Measurements from ENCODE around the gene CELF1. TPM values are rescaled to one million over a fixed set of nuclear protein-coding genes. Genes with fewer than 3 reads are reported as not detected.

CELF1 gene
- total RNA-seq, 4 donors from 2014 or later: 90.3 to 210 (median 101) TPM

- no peak for DNase-seq (ENCODE audit: low spot score in 2 of 2)
- peaks cover 51% of the 10 kb centered on the region for H3K4me1 ChIP-seq
- H3K27me3 ChIP-seq: no peaks in the 10 kb centered on the region
- 57% methylated on average over 10 of the region's 10 CpGs for WGBS
- no peak overlapping the region for H3K27ac ChIP-seq
- no peak for TF ChIP-seq POLR2A (IDR thresholded peaks at IDR 0.05)
- no peak for TF ChIP-seq CTCF (IDR thresholded peaks at IDR 0.05)
- no peak for TF ChIP-seq EP300 (IDR thresholded peaks at IDR 0.05)
- TF ChIP-seq POLR2AphosphoS5 (IDR thresholded peaks at IDR 0.05): no peak
- no peaks in the 10 kb centered on the region for H3K36me3 ChIP-seq
- no peaks in the 10 kb centered on the region for H3K9me3 ChIP-seq
- no peak overlapping the region for H3K4me3 ChIP-seq
Measured at GRCh38 chr11:47538741-47539565, 14.0 kb downstream of the CELF1 start.

GRCh38 chr11:47536915-47537314 is 16.0 kb downstream of the CELF1 start:
- TF ChIP-seq EP300 (IDR thresholded peaks at IDR 0.05) (no peak), POLR2AphosphoS5 (IDR thresholded peaks at IDR 0.05) (no peak), POLR2A (IDR thresholded peaks at IDR 0.05) (no peak), CTCF (IDR thresholded peaks at IDR 0.05) (no peak)
- DNase-seq (ENCODE audit: low spot score in 2 of 2): no peak
- no peak overlapping the region for H3K27ac ChIP-seq
- H3K4me3 ChIP-seq: no peak overlapping the region
- H3K36me3 ChIP-seq: no peaks in the 10 kb centered on the region
- peaks cover 65% of the 10 kb centered on the region for H3K4me1 ChIP-seq
- H3K9me3 ChIP-seq: no peaks in the 10 kb centered on the region
- WGBS: 55% methylated on average over 3 of the region's 3 CpGs
- no peaks in the 10 kb centered on the region for H3K27me3 ChIP-seq

GRCh38 chr11:47534704-47535251 is 18.2 kb downstream of the CELF1 start:
- 80% methylated on average over 4 of the region's 4 CpGs for WGBS
- no peak for DNase-seq (ENCODE audit: low spot score in 2 of 2)
- Histone ChIP-seq H3K27ac (no peak overlapping the region), H3K4me1 (peaks cover 54% of the 10 kb centered on the region), H3K36me3 (no peaks in the 10 kb centered on the region), H3K4me3 (no peak overlapping the region), H3K27me3 (no peaks in the 10 kb centered on the region), H3K9me3 (no peaks in the 10 kb centered on the region)
- TF ChIP-seq POLR2A (IDR thresholded peaks at IDR 0.05) (no peak), CTCF (IDR thresholded peaks at IDR 0.05) (no peak), POLR2AphosphoS5 (IDR thresholded peaks at IDR 0.05) (no peak), EP300 (IDR thresholded peaks at IDR 0.05) (no peak)

GRCh38 chr11:47533690-47534151 is 19.2 kb downstream of the CELF1 start:
- no peak for DNase-seq (ENCODE audit: low spot score in 2 of 2)
- Histone ChIP-seq H3K4me3 (no peak overlapping the region), H3K4me1 (peaks cover 44% of the 10 kb centered on the region), H3K27ac (no peak overlapping the region), H3K36me3 (peaks cover 6% of the 10 kb centered on the region), H3K9me3 (no peaks in the 10 kb centered on the region), H3K27me3 (no peaks in the 10 kb centered on the region)
- WGBS: 96% methylated on average over 2 of the region's 2 CpGs
- TF ChIP-seq POLR2A (IDR thresholded peaks at IDR 0.05) (no peak), EP300 (IDR thresholded peaks at IDR 0.05) (no peak), POLR2AphosphoS5 (IDR thresholded peaks at IDR 0.05) (no peak), CTCF (IDR thresholded peaks at IDR 0.05) (no peak)

GRCh38 chr11:47532597-47533213 is 20.2 kb downstream of the CELF1 start:
- Histone ChIP-seq H3K27me3 (no peaks in the 10 kb centered on the region), H3K9me3 (no peaks in the 10 kb centered on the region), H3K4me3 (no peak overlapping the region), H3K4me1 (peaks cover 41% of the 10 kb centered on the region), H3K36me3 (peaks cover 6% of the 10 kb centered on the region), H3K27ac (no peak overlapping the region)
- no peak for DNase-seq (ENCODE audit: low spot score in 2 of 2)
- WGBS: 81% methylated on average over 2 of the region's 2 CpGs
- TF ChIP-seq CTCF (IDR thresholded peaks at IDR 0.05) (no peak), POLR2AphosphoS5 (IDR thresholded peaks at IDR 0.05) (no peak)
